IPS-18c (cell line): ENCODE data around the gene EEF2K.
"Not testable (repeated sequence)": the region's sequence is repeated elsewhere in the genome, so short reads cannot be mapped to it uniquely, and the experiment has no call there.

ENCODE experiments used
- H3K4me3 ChIP-seq: 2 replicates; pipeline ENCODE4 v1.7.0; 2013; ENCODE audit warnings: low read depth, mild to moderate bottlenecking, low read length, moderate library complexity; ENCODE audit not compliant: insufficient read depth
- H3K9me3 ChIP-seq: one replicate; pipeline ENCODE4 v1.6.1; 2013; ENCODE audit warnings: mild to moderate bottlenecking, low read length, moderate library complexity; ENCODE audit not compliant: control insufficient read depth, insufficient read depth

The EEF2K gene

DNA sequence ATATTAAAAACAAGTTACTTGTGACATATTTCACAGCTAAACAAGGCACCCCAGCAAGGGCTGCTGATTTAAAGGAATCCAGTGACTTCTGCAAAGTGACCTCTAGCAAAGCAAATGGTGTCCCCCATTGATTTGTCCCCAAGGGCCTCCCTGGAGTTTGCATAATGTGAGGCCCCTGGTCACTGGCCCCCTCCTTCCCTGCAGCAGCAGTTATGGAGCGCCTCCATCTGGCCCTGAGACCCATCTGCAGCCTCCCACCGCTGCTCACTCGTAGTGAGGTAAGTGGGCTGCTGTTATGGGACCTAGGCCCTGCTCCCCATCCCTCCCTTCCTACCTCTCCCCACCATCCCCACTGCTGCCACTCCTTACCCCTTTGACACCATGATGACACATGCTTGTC is 19.6 kb upstream of the EEF2K start:
- no peak overlapping the region for H3K4me3 ChIP-seq

DNA sequence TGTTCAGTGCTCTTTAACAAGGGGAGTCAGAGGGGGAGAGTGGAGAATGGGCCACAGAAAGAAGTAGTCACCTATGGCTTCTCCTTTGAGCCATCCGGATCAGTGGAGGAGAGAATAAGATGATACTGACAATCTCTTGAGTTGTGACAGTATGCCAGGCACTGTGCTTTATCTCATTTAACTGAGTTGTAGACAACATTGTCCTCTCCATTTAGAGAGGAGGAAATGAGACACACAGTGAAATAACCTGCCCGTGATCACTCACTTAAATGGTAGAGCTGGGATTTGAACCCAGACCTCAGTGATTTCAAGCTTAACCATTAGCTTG is 17.8 kb upstream of the EEF2K start:
- no peaks in the 10 kb centered on the region for H3K9me3 ChIP-seq
- H3K4me3 ChIP-seq = no peak overlapping the region

More for the DNA sequence above, 19.6 kb upstream of the EEF2K start:
- no peaks in the 10 kb centered on the region for H3K9me3 ChIP-seq

DNA sequence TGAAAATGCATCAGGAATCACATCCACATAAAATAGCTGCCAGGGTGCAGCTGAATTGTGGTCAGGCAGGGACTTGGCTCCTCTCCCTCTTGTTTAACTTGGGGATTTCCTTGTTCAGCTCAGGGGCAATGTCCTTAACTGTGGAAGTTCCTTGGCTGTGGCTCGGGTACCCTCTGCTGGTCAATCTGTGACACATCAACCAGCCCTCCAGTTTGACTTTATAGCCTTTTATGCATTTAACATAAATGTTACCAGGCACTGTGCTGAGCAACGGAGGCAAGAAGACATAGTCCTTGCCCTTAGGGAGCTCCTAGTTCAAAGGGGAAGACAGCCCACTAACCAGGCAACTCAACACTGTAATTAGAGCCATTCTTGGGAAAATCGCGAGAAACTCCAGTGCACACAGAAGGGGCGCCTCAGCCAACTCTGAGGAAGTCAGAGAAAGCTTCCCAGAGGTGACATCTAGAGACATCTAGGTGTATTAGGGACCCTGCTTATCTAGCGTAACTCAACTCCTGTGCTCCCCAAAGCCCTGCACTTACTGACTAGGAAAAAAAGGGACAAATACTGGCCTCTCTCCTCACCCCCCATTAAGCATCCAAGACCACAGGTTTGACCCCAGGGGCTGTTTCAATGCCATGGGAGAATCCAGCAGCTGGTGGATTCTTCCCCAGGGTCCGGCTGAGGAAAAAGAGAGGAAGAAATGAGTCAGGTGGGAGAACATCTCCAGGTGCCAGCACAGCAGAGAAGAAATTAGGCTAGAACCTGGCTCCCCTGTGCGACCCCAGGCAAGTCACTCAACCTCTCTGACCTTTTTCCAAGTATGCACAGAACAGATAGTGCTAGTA is 17.3 kb upstream of the EEF2K start:
- Histone ChIP-seq H3K9me3 (no peaks in the 10 kb centered on the region), H3K4me3 (no peak overlapping the region)

DNA sequence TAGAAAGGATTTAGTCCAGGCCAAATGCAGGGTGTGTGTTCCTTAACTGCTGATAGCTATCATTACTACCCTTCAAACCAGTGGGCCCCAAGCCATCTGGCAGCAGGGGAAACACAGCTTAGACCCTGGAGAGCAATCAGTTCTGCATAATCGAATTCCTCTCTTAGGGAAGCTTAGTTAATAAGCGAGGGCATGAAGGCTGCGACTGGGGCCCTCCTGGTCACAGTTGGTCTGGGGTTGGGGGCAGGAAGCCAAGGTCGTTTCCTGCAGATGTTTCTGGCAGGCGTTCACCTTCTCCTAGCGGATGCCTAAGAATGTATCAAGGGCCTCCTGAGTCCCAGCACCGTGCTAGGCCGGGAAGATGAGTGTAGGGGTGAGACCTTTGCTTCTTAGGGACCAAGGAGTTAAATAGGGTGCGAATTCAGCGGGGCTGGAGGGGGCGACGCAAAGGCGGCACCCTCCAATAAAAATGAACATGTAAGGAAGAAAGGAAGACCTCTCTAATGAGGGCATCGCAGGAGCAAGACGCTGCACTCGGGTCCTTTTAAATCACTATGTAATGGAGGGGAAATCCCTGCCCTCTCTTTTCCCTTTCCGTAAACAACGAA is 16.5 kb upstream of the EEF2K start:
- H3K4me3 ChIP-seq = peak overlapping the region; percentile 84
- no peaks in the 10 kb centered on the region for H3K9me3 ChIP-seq

DNA sequence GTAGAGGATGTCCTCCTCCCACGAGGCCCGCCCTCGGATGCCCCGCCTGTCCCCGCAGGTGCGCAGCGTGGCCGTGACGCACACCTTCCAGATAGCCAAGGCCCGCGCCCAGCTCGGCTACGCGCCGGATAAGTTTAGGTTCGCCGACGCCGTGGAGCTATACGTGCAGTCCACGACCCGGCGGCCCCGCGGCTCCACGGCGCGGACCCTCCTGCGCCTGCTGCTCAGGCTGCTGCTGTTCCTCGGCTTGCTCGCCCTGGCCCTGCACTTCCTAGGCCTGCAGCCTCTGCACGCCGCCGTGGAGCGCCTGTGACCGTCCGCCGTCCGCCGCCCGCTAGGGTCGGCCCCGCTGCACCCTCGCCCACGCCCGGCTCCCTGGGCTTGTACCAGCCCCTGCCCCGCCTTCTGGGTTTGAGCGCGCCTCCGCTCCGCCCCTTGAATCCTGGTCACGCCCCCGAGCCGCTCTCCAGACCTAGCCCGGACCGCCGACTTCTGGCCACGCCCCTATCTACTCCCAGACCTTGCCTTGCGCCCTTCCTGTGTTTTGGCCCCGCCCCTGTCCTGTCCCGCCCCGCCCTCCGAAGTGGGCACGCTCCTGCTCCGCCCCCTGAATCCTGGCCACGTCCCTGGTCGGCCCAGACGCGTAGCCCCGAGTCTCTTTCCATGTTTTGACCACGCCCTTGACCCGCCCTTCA is 15.8 kb upstream of the EEF2K start:
- Histone ChIP-seq H3K9me3 (no peaks in the 10 kb centered on the region), H3K4me3 (peak overlapping the region; percentile 84)

DNA sequence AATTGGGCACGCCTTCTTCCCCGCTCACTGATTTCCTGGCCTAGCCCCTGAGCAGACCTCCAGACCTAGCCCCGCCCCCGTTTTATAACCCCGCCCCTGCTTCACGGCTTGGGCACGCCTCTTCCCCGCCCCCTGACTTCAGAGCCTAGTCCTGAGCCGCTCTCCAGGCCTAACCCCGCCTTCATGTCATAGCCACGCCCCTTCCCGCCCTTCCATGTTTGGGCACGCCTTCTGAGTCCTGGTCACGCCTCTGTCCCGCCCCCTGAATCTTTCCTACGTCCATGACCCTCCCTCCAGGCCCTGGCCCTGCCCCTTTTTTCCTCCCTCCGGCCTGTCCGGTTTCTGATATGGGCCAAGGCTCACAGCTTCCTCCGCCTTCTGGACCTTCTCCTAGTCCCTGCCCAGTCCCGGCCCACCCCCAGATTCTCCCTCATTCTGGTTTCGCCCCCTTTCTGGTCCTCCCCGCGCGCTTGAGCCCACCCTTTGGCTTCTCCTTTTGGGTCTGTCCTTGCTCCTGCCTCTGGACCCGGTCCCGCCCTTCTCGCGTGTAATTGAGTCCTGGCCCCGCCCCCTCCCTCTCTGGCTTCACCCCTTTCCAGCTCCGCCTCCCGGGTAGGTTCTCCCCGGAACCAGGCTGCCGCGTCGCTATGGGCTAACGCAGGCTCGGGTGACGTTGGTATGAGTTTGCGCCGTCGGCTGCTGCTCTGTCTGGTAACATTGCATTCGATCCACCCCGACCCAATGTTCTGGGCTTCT is 15.1 kb upstream of the EEF2K start:
- peak overlapping the region; percentile 90 for H3K4me3 ChIP-seq
- no peaks in the 10 kb centered on the region for H3K9me3 ChIP-seq

DNA sequence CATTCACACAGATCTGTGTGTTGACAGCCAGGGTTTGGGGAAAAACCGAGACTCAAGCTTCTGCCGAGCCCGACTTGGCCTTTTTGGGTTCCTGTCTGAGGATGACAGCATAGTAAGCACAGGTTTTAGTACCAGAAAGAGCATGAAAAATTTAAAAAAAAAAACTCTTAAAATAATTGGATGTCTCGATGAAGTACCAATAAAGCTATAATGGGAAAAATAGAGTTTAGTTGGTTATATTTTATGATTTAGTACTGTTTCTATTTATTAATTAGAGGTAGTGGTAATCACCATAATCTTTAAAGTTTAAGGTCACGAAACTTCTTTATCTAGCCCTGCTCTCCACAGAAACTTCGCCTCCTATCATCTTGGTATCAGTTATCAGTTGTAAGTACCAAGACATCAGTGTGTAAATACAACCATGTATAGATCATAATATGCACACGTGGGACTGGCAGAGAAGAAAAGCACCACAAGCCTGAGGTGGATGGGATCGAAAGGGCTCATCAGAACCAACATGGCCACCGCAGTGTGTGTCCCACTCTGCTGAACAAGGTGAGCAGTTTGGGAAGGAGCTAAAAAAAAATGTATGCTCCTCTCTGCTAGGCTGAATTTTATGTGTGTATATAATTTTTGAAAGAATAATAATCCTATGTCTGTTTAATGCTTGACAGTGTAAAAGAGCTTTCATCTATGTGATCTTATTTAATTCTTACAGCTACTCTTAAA is 14.4 kb upstream of the EEF2K start:
- Histone ChIP-seq H3K9me3 (no peaks in the 10 kb centered on the region), H3K4me3 (peak overlapping the region; percentile 90)

DNA sequence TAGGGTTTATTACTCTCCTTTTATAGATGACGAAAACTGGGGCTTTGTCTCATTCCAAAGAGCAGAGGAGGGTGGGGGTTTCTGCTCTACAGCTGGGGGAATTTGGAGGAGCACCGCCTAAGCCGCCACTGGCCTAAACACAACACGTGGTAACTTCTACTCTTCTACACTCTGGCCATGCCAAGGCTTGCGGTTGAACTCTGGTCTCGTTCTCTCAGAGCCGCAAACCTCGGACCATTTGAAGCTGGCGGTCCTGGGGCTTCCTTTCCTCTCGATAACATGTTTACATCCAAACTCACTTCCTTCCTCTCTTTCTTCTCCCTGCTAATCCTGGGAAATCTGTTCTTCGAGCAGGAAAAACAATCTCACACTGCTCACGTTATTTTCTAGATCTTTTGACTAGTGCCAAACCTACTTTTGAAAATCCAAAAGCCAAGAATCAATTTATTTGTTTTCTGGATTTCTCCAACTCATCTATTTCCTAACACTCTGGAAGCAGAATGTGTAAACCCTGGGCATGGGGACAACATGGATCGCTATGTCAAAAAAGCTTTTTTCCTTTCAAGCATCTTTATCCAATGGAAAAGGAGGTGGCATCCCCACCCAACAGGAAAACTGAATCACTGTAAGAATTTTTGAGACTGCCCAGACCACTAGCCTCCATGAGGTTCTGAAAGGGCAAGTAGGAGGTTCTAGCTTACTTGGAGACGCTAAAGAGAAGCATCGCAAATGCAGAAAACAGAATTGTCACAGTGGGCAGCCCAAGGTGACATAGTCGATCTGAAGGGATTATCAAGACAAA is 13.6 kb upstream of the EEF2K start:
- H3K4me3 ChIP-seq = no peak overlapping the region
- no peaks in the 10 kb centered on the region for H3K9me3 ChIP-seq

DNA sequence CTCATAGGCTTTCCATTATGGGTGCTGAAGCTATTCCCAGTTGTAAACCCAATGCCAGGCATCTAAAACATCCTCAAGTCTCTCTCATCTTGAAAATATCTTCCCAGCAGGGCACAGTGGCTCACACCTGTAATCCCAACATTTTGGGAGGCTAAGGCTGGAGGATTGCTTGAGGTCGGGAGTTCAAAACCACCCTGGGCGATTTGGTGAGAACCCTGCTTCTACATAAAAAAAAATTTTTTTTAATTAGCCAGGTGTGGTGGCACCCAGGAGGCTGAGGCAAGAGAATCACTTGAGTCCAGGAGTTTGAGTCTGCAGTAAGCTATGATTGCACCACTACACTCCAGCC is 13.0 kb upstream of the EEF2K start:
- Histone ChIP-seq H3K4me3 (no peak overlapping the region), H3K9me3 (no peaks in the 10 kb centered on the region)

DNA sequence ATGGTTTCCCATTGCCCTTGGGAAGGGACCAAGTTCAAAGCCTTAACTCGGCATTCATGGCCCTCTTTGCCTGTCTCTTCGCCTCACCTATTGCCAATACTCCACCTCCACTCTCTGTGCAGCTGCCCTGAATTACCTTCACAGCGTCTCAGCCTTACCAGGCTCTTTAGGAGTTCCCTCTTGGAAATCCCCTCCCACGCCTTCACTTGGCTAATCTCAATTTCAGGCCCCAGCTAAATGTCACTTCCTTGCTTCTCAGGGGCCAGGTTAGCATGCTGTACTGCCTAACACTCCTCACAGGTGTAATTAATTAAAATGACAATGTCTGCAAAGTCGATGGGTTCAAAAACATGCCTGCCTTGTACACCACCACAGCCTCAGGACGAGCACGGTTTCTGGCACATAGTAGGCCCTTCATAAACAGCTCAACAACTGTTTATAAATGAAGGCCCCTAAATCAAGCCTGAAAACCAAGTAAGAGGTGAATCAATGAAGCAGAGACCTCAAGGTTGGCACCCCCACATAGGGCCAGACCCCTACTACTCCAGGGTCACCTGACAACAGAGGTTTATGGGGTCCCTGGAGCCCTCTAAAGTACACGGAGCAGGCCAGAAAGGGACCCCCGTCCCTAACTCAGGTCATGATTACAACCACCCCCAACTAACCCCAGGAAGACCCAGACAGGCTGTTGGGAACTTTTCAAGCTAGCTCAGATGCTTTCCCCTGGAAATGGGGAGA is 11.2 kb upstream of the EEF2K start:
- H3K9me3 ChIP-seq = no peaks in the 10 kb centered on the region
- H3K4me3 ChIP-seq = no peak overlapping the region

DNA sequence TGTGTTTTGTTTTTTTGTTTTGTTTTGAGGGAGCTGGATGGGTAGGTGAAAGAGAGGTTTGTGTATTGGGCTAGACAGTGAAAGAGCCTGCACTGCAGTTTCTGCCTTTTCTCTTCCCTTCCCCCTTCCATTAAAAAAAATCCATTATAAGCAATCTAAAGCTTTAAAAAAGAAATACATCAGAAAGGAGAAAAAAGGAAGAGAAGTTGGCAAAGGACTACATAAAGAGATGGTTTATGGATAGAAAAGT is 10.7 kb upstream of the EEF2K start:
- peak overlapping the region; percentile 75; the same call in 1 of the 2 replicates for H3K4me3 ChIP-seq
- no peaks in the 10 kb centered on the region for H3K9me3 ChIP-seq

DNA sequence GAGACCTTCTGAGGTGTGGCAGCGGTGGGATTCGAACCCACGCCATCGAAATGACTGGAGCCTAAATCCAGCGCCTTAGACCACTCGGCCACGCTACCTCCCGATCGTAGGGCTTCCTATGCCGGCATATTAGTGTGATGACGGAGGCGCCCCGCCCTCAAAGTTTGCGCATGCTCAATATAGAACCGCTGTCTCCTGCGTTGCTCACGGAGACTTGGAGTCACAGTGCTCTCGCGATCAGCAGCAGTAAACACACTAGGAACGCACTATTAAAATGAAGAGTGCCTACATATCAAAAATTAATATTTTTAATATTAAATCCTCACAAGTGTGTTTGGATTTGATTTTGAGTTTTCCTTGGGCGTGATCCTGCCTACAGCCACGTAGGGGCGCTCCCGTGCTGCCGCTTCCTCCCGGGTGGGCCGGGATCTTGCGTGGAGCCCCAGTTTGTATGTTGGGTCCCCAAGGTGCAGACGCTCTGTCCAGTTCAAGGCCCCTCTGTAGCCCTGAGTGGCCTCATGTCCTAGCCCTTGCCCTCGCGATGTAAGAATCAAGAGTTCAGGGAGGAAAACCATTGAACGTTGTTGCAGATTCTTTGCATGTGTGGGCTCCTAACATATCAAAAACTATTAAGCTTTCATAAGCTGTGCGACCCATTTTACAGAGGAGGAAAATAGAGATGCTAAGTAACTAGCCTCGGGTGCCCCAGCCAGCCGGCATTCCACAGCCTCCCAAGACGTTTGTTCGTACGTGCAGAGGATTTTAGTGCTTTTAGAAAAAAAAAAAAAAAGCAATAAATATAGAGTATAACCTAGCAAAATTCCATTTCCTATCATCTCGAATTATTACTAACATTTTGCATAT is 10.2 kb upstream of the EEF2K start:
- Histone ChIP-seq H3K4me3 (peak overlapping the region; percentile 75), H3K9me3 (no peaks in the 10 kb centered on the region)

DNA sequence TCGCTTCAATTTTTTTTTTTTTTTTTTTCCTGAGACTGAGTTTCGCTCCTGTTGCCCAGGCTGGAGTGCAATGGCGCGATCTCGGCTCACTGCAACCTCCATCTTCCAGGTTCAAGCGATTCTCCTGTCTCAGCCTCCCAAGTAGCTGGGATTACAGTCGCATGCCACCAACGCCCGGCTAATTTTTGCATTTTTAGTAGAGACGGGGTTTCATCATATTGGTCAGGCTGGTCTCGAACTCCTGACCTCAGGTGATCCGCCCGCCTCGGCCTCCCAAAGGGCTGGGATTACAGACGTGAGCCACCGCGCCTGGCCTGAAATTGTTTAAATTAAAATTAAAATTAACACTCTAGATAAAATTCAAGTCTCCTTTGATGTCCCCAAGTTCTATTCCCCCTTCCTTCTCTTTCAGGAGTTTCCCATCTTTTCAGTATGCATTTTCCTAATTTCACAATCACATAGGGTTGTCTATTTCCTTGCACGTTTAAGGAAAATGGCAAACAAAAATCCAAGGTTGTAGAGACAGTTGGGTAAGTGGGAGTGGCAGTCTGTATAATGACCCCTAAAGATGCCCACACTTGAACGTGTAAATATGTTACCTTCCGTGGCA is 9.4 kb upstream of the EEF2K start:
- H3K9me3 ChIP-seq, H3K4me3 ChIP-seq: not testable (repeated sequence)

DNA sequence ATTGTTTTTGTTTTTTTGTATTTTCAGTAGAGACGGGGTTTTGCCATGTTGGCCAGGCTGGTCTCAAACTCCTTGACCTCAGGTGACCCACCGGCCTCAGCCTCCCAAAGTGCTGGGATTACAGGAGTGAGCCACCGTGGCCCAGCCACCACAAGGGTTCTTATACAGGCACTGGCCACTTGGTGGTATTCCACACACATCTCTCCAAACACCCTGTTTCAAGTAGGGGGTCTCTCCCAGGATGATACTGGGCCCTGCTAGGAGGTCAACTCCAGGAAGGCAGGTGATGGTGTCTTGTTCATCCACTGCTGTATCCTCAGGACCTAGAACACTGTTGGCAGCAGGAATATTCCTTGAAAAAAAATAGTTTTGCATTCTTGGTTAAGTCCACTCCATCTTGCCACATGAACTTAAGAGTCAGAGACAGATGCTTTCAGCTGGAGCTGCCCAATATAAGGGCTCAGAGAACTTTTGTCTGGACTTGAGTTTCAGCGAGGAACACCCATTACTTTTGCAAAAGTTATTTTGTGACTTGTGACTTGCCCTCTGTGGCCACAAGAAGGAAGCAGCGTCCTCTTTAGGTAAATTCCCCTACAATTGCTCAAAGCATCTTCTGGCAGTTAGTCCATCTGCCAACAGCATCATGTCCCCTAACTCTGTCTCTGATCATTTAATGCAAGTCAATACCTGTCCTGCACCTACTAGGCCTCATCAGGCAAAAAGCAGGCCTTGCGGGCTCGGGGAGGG is 7.4 kb upstream of the EEF2K start:
- no peak overlapping the region for H3K4me3 ChIP-seq
- H3K9me3 ChIP-seq = no peaks in the 10 kb centered on the region
